Subcutaneous abdominal adipose tissue (tissue), 5 donors: ENCODE results near the gene NR5A1.

Experiments used
- H3K27ac ChIP-seq: one replicate; pipeline ENCODE4 v1.7.0; 2013; ENCODE audit warnings: low read depth, mild to moderate bottlenecking, inconsistent platforms, low read length, moderate library complexity
- H3K27me3 ChIP-seq, 5 donors: one replicate each; pipeline ENCODE4 v1.7.0; 2013; ENCODE audit warnings: low read length in 5 of 5, inconsistent platforms in 1 of 5; ENCODE audit not compliant: control insufficient read depth in 5 of 5, insufficient read depth in 4 of 5
- H3K36me3 ChIP-seq, 5 donors: one replicate each; pipeline ENCODE4 v1.7.0; 2013; ENCODE audit warnings: low read length in 5 of 5; ENCODE audit not compliant: control insufficient read depth in 5 of 5, insufficient read depth in 5 of 5
- H3K4me1 ChIP-seq, 5 donors: one replicate each; pipeline ENCODE4 v1.7.0; 2013; ENCODE audit warnings: low read length in 5 of 5, mild to moderate bottlenecking in 3 of 5, moderate library complexity in 1 of 5; ENCODE audit not compliant: control insufficient read depth in 5 of 5, insufficient read depth in 5 of 5
- H3K4me3 ChIP-seq, 5 donors: one replicate each; pipeline ENCODE4 v1.7.0; 2013; ENCODE audit warnings: low read length in 5 of 5, low read depth in 1 of 5
- H3K9ac ChIP-seq, 5 donors: one replicate each; pipeline ENCODE4 v1.7.0; 2013; ENCODE audit warnings: low read length in 5 of 5, mild to moderate bottlenecking in 4 of 5, moderate library complexity in 3 of 5
- H3K9me3 ChIP-seq, 5 donors: one replicate each; pipeline ENCODE4 v1.7.0; 2013; ENCODE audit warnings: low read length in 5 of 5; ENCODE audit not compliant: control insufficient read depth in 5 of 5
- donor health status: healthy.
- donor health status: healthy.
- donor health status: healthy.
- donor health status: healthy.
- donor health status: healthy.

NR5A1 gene

GRCh38 chr9:124506931-124507879, at the start of gene NR5A1:
NR5A1 (minus strand) TSS chr9:124507399; CDS start chr9:124503395, 4,004 bp downstream.
- Histone ChIP-seq H3K9me3 (no peaks in the 10 kb centered on the region), H3K4me3 (no peak within 1 kb of the TSS), H3K36me3 (no peaks in the 10 kb centered on the region), H3K4me1 (peaks cover 0 to 20% (median 15%) of the 10 kb centered on the region in 5 donors), H3K9ac (no peak within 1 kb of the TSS), H3K27ac (no peak within 1 kb of the TSS), H3K27me3 (peaks cover 31 to 40% (median 38%) of the 10 kb centered on the region in 5 donors)

- no peak overlapping the region for H3K27ac ChIP-seq
- H3K9ac ChIP-seq, result no peak overlapping the region
- H3K4me3 ChIP-seq, result no peak overlapping the region
- H3K9me3 ChIP-seq, result no peaks in the 10 kb centered on the region
- H3K36me3 ChIP-seq, result no peaks in the 10 kb centered on the region
- H3K27me3 ChIP-seq, result no peaks in the 10 kb centered on the region
- H3K4me1 ChIP-seq, result peaks cover 0 to 3% (median 0%) of the 10 kb centered on the region in 5 donors
These were observed 47.8 kb upstream of the NR5A1 start for GRCh38 chr9:124555043-124555442.

GRCh38 chr9:124553738-124554137, 46.5 kb upstream of the NR5A1 start:
- no peaks in the 10 kb centered on the region for H3K9me3 ChIP-seq
- H3K36me3 ChIP-seq, result no peaks in the 10 kb centered on the region
- no peak overlapping the region for H3K27ac ChIP-seq
- no peak overlapping the region for H3K4me3 ChIP-seq
- H3K27me3 ChIP-seq, result no peaks in the 10 kb centered on the region
- no peak overlapping the region for H3K9ac ChIP-seq
- peaks cover 0 to 3% (median 0%) of the 10 kb centered on the region in 5 donors for H3K4me1 ChIP-seq

- no peaks in the 10 kb centered on the region for H3K36me3 ChIP-seq
- no peak overlapping the region for H3K27ac ChIP-seq
- H3K4me3 ChIP-seq, result no peak overlapping the region
- H3K4me1 ChIP-seq, result peaks cover 0 to 3% (median 0%) of the 10 kb centered on the region in 5 donors
- H3K9me3 ChIP-seq, result no peaks in the 10 kb centered on the region
- H3K9ac ChIP-seq, result no peak overlapping the region
- no peaks in the 10 kb centered on the region for H3K27me3 ChIP-seq
These were observed 45.0 kb upstream of the NR5A1 start for GRCh38 chr9:124552273-124552605.

GRCh38 chr9:124551472-124552272, 44.5 kb upstream of the NR5A1 start:
- H3K27ac ChIP-seq, result no peak overlapping the region
- H3K9me3 ChIP-seq, result no peaks in the 10 kb centered on the region
- H3K27me3 ChIP-seq, result no peaks in the 10 kb centered on the region
- H3K9ac ChIP-seq, result no peak overlapping the region
- no peak overlapping the region for H3K4me3 ChIP-seq
- no peaks in the 10 kb centered on the region for H3K36me3 ChIP-seq
- peaks cover 0 to 3% (median 0%) of the 10 kb centered on the region in 5 donors for H3K4me1 ChIP-seq

- Histone ChIP-seq H3K27ac (no peak overlapping the region), H3K27me3 (no peaks in the 10 kb centered on the region), H3K9me3 (no peaks in the 10 kb centered on the region), H3K9ac (no peak overlapping the region), H3K36me3 (no peaks in the 10 kb centered on the region), H3K4me3 (no peak overlapping the region), H3K4me1 (peaks cover 0 to 3% (median 0%) of the 10 kb centered on the region in 5 donors)
These were observed 42.9 kb upstream of the NR5A1 start for GRCh38 chr9:124550072-124550471.

- Histone ChIP-seq H3K27ac (no peak overlapping the region), H3K36me3 (no peaks in the 10 kb centered on the region), H3K4me3 (no peak overlapping the region), H3K9ac (no peak overlapping the region), H3K27me3 (no peaks in the 10 kb centered on the region), H3K4me1 (peaks cover 0 to 3% (median 0%) of the 10 kb centered on the region in 5 donors), H3K9me3 (no peaks in the 10 kb centered on the region)
These were observed 41.8 kb upstream of the NR5A1 start for GRCh38 chr9:124549016-124549415.

GRCh38 chr9:124544535-124544934, 37.3 kb upstream of the NR5A1 start:
- H3K4me1 ChIP-seq, result no peaks in the 10 kb centered on the region
- H3K9me3 ChIP-seq, result no peaks in the 10 kb centered on the region
- H3K4me3 ChIP-seq, result no peak overlapping the region
- no peaks in the 10 kb centered on the region for H3K36me3 ChIP-seq
- no peak overlapping the region for H3K27ac ChIP-seq
- H3K27me3 ChIP-seq, result no peaks in the 10 kb centered on the region
- no peak overlapping the region for H3K9ac ChIP-seq

- H3K27ac ChIP-seq, result no peak overlapping the region
- no peaks in the 10 kb centered on the region for H3K9me3 ChIP-seq
- H3K9ac ChIP-seq, result no peak overlapping the region
These were observed 34.6 kb upstream of the NR5A1 start for GRCh38 chr9:124541824-124542223.

GRCh38 chr9:124537926-124538325, 30.7 kb upstream of the NR5A1 start:
- Histone ChIP-seq H3K4me3 (no peak overlapping the region), H3K4me1 (peaks cover 0 to 7% (median 0%) of the 10 kb centered on the region in 5 donors), H3K27ac (no peak overlapping the region), H3K27me3 (no peaks in the 10 kb centered on the region), H3K9me3 (no peaks in the 10 kb centered on the region), H3K9ac (no peak overlapping the region), H3K36me3 (no peaks in the 10 kb centered on the region)

More at GRCh38 chr9:124541824-124542223, 34.6 kb upstream of the NR5A1 start:
- no peaks in the 10 kb centered on the region for H3K36me3 ChIP-seq
- H3K4me1 ChIP-seq, result peaks cover 0 to 3% (median 0%) of the 10 kb centered on the region in 5 donors
- no peak overlapping the region for H3K4me3 ChIP-seq
- no peaks in the 10 kb centered on the region for H3K27me3 ChIP-seq
